ENCODE results near the gene ZNF398. TPM values are rescaled to one million over a fixed set of nuclear protein-coding genes. Genes with fewer than 3 reads are reported as not detected.

The ZNF398 gene
- total and polyA plus RNA-seq, 2 of the 13 experiments (the other 11 are each of a cell fraction or from before 2014, with no cell fraction given) = 3.0 to 8.9 TPM

DNA sequence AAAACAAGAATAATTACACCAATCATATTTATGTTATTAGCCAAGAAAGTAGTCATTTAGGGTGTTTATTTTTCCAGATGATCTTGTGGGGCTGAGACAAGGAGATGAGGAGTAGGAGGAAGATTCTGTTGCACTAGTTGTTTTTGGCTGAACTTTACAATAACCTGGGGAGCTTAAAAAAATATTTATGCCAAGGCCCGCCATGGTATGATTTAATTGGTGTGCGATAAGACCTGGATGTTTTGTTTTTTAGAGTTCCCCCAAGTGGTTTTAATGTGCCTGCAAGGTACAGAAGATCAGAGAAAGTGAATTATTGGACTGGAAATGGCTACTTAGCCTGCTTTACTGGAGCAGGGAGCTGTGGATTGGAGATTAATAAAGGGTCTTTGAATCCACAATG is 41.0 kb downstream of the ZNF398 start:
- Histone ChIP-seq H3K9me3 (ENCODE audit: low read length) (no peaks in the 10 kb centered on the region), H3K4me3 (replicated peaks in 1 of 3; ENCODE audit: insufficient read depth in 1 of 3, low read depth in 2 of 3, low read length in 3 of 3) (no peak overlapping the region), H2AFZ (ENCODE audit: low read length) (no peak overlapping the region), H3K36me3 (replicated peaks in 1 of 2; ENCODE audit: control insufficient read depth in 1 of 2, insufficient read depth in 2 of 2, low read length in 2 of 2) (no peaks in the 10 kb centered on the region), H3K9ac (ENCODE audit: insufficient read depth, low read depth, low read length) (no peak overlapping the region), H3K79me2 (ENCODE audit: insufficient read depth, low read length) (no peaks in the 10 kb centered on the region), H3K27ac (ENCODE audit: extremely low read length, insufficient read depth, low read length) (no peak overlapping the region), H3K4me2 (ENCODE audit: low read depth, low read length) (no peak overlapping the region), H4K20me1 (ENCODE audit: insufficient read depth, low read length) (no peaks in the 10 kb centered on the region), H3K27me3 (ENCODE audit: control insufficient read depth in 1 of 2, insufficient read depth in 2 of 2, low read length in 2 of 2) (peaks cover 0 to 7% of the 10 kb centered on the region in 2 experiments; a peak in 2 of 5 replicates), H3K4me1 (ENCODE audit: insufficient read depth, low read length) (peaks cover 16% of the 10 kb centered on the region)
- in situ Hi-C loops (cut with HindIII; ENCODE audit: extremely low pct_ligation_motif_present, low pct_unique_long_range_greater_than_20kb) = no loop called here
- no peak for ATAC-seq
- CTCF ChIA-PET (ENCODE audit: low intra/inter-chr PET ratio, low total read pairs) = no interaction called here
- no TSS peak for BruUV-seq (replicated peaks)
- no peak for DNase-seq (ENCODE audit: low spot score)
- intact Hi-C loops (cut with micrococcal nuclease; ENCODE audit: unreplicated experiment) = no loop called here
- no peak for FAIRE-seq
- TF ChIP-seq, protein P1, sequence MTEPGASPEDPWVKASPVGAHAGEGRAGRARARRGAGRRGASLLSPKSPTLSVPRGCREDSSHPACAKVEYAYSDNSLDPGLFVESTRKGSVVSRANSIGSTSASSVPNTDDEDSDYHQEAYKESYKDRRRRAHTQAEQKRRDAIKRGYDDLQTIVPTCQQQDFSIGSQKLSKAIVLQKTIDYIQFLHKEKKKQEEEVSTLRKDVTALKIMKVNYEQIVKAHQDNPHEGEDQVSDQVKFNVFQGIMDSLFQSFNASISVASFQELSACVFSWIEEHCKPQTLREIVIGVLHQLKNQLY (CRISPR knock-in tag; IDR thresholded peaks at IDR 0.05) = no peak
- TF ChIP-seq ELF4 (CRISPR knock-in tag; IDR thresholded peaks at IDR 0.05; ENCODE audit: borderline replicate concordance) (no peak), ZNF615 (CRISPR knock-in tag; IDR thresholded peaks at IDR 0.05; ENCODE audit: borderline replicate concordance) (no peak), TOPORS (CRISPR knock-in tag; IDR thresholded peaks at IDR 0.05) (no peak), SSRP1 (CRISPR knock-in tag; IDR thresholded peaks at IDR 0.05) (no peak), ZNF12 (CRISPR knock-in tag; IDR thresholded peaks at IDR 0.05) (no peak), MEF2D (CRISPR knock-in tag; IDR thresholded peaks at IDR 0.05) (no peak), DR1 (CRISPR knock-in tag; IDR thresholded peaks at IDR 0.05) (no peak), SNAI1 (CRISPR knock-in tag; IDR thresholded peaks at IDR 0.05; ENCODE audit: borderline replicate concordance) (no peak), ZNF616 (CRISPR knock-in tag; IDR thresholded peaks at IDR 0.05; ENCODE audit: low read depth) (no peak), ZNF749 (CRISPR knock-in tag; IDR thresholded peaks at IDR 0.05; ENCODE audit: borderline replicate concordance) (no peak), MED8 (CRISPR knock-in tag; IDR thresholded peaks at IDR 0.05; ENCODE audit: insufficient replicate concordance) (no peak), MEIS1 (CRISPR knock-in tag; IDR thresholded peaks at IDR 0.05; ENCODE audit: borderline replicate concordance) (no peak), SP140L (CRISPR knock-in tag; IDR thresholded peaks at IDR 0.05; ENCODE audit: borderline replicate concordance) (no peak), ZNF274 (CRISPR knock-in tag; IDR thresholded peaks at IDR 0.05) (no peak)
- TF ChIP-seq, protein P2, sequence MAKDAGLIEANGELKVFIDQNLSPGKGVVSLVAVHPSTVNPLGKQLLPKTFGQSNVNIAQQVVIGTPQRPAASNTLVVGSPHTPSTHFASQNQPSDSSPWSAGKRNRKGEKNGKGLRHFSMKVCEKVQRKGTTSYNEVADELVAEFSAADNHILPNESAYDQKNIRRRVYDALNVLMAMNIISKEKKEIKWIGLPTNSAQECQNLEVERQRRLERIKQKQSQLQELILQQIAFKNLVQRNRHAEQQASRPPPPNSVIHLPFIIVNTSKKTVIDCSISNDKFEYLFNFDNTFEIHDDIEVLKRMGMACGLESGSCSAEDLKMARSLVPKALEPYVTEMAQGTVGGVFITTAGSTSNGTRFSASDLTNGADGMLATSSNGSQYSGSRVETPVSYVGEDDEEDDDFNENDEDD (CRISPR knock-in tag; IDR thresholded peaks at IDR 0.05; ENCODE audit: borderline replicate concordance) = no peak
- TF ChIP-seq, protein P3, sequence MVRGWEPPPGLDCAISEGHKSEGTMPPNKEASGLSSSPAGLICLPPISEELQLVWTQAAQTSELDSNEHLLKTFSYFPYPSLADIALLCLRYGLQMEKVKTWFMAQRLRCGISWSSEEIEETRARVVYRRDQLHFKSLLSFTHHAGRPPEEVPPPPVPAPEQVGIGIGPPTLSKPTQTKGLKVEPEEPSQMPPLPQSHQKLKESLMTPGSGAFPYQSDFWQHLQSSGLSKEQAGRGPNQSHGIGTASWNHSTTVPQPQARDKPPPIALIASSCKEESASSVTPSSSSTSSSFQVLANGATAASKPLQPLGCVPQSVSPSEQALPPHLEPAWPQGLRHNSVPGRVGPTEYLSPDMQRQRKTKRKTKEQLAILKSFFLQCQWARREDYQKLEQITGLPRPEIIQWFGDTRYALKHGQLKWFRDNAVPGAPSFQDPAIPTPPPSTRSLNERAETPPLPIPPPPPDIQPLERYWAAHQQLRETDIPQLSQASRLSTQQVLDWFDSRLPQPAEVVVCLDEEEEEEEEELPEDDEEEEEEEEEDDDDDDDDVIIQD (CRISPR knock-in tag; IDR thresholded peaks at IDR 0.05; ENCODE audit: low read depth) = no peak
- TF ChIP-seq, protein P4, sequence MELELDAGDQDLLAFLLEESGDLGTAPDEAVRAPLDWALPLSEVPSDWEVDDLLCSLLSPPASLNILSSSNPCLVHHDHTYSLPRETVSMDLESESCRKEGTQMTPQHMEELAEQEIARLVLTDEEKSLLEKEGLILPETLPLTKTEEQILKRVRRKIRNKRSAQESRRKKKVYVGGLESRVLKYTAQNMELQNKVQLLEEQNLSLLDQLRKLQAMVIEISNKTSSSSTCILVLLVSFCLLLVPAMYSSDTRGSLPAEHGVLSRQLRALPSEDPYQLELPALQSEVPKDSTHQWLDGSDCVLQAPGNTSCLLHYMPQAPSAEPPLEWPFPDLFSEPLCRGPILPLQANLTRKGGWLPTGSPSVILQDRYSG (CRISPR knock-in tag; IDR thresholded peaks at IDR 0.05) = no peak
- WGBS (ENCODE audit: low lambda C conversion rate) = 67% methylated on average over 2 of the region's 2 CpGs
- POLR2A ChIA-PET = interaction anchor here (0.6 kb wide), 1 partner anchor 437 kb away, joined by 3 read pairs; no protein-coding TSS in a partner anchor
